ENCODE data around the gene LDLRAD3. TPM values are rescaled to one million over a fixed set of nuclear protein-coding genes. Genes with fewer than 3 reads are reported as not detected.

LDLRAD3 gene
- total and polyA plus RNA-seq, 5 donors, result 1.8 to 7.0 (median 3.5) TPM

GRCh38 chr11:36051235-36052144 is 107.6 kb downstream of the LDLRAD3 start:
- no peak overlapping the region for H3K27ac ChIP-seq (ENCODE audit: low read length)
- H3K4me1 ChIP-seq (ENCODE audit: control insufficient read depth, insufficient read depth, low read length), result no peaks in the 10 kb centered on the region
- 93% methylated on average over 8 of the region's 8 CpGs for WGBS
- intact Hi-C loops (cut with DNase I), result loop anchor here in 1 of 4 donors (10.0 kb wide), 1 partner anchor 107 kb away; the partner anchor contains the start of gene LDLRAD3
- H3K9me3 ChIP-seq (ENCODE audit: control insufficient read depth, low read length), result no peaks in the 10 kb centered on the region
- H3K27me3 ChIP-seq (ENCODE audit: control insufficient read depth, insufficient read depth), result no peaks in the 10 kb centered on the region
- DNase-seq (no peak), ATAC-seq (no peak)
- no peak overlapping the region for H3K4me3 ChIP-seq (ENCODE audit: low read length)

- no peak overlapping the region for H3K27ac ChIP-seq (ENCODE audit: low read length)
Measured at GRCh38 chr11:36053281-36053680, 109.4 kb downstream of the LDLRAD3 start.

GRCh38 chr11:36053862-36054261 is 110.0 kb downstream of the LDLRAD3 start:
- intact Hi-C loops (cut with DNase I), result loop anchor here in 1 of 4 donors (10.0 kb wide), 1 partner anchor 109 kb away; the partner anchor contains the start of gene LDLRAD3
- H3K4me3 ChIP-seq (ENCODE audit: low read length), result no peak overlapping the region
- 77% methylated on average over 3 of the region's 3 CpGs for WGBS
- H3K4me1 ChIP-seq (ENCODE audit: control insufficient read depth, insufficient read depth, low read length), result no peaks in the 10 kb centered on the region
- no peaks in the 10 kb centered on the region for H3K9me3 ChIP-seq (ENCODE audit: control insufficient read depth, low read length)
- no peaks in the 10 kb centered on the region for H3K27me3 ChIP-seq (ENCODE audit: control insufficient read depth, insufficient read depth)
- no peak for ATAC-seq
- DNase-seq, result no peak
- no peak overlapping the region for H3K27ac ChIP-seq (ENCODE audit: low read length)

More at GRCh38 chr11:36053281-36053680, 109.4 kb downstream of the LDLRAD3 start:
- Histone ChIP-seq H3K9me3 (ENCODE audit: control insufficient read depth, low read length) (no peaks in the 10 kb centered on the region), H3K27me3 (ENCODE audit: control insufficient read depth, insufficient read depth) (no peaks in the 10 kb centered on the region), H3K4me3 (ENCODE audit: low read length) (no peak overlapping the region), H3K4me1 (ENCODE audit: control insufficient read depth, insufficient read depth, low read length) (no peaks in the 10 kb centered on the region)
- intact Hi-C loops (cut with DNase I), result loop anchor here in 1 of 4 donors (10.0 kb wide), 1 partner anchor 108 kb away; the partner anchor contains the start of gene LDLRAD3
- DNase-seq, result no peak
- no peak for ATAC-seq
- 97% methylated on average over 5 of the region's 5 CpGs for WGBS

- H3K4me3 ChIP-seq (ENCODE audit: low read length), result no peak overlapping the region
- H3K9me3 ChIP-seq (ENCODE audit: control insufficient read depth, low read length), result peaks cover 2% of the 10 kb centered on the region
- no peak for ATAC-seq
- no peak for DNase-seq
- H3K27ac ChIP-seq (ENCODE audit: low read length), result no peak overlapping the region
- WGBS, result 97% methylated on average over 1 of the region's 1 CpG
- intact Hi-C loops (cut with DNase I), result loop anchor here in 1 of 4 donors (10.0 kb wide), 1 partner anchor 110 kb away; the partner anchor contains the start of gene LDLRAD3
- no peaks in the 10 kb centered on the region for H3K27me3 ChIP-seq (ENCODE audit: control insufficient read depth, insufficient read depth)
- no peaks in the 10 kb centered on the region for H3K4me1 ChIP-seq (ENCODE audit: control insufficient read depth, insufficient read depth, low read length)
Measured at GRCh38 chr11:36054628-36055027, 110.8 kb downstream of the LDLRAD3 start.

- intact Hi-C loops (cut with DNase I), result loop anchor here in 1 of 4 donors (10.0 kb wide), 1 partner anchor 111 kb away; the partner anchor contains the start of gene LDLRAD3
- H3K27ac ChIP-seq (ENCODE audit: low read length), result no peak overlapping the region
- no peak overlapping the region for H3K4me3 ChIP-seq (ENCODE audit: low read length)
- ATAC-seq, result peak; percentile 27 to 35
- WGBS, result 94% methylated on average over 8 of the region's 8 CpGs
- H3K9me3 ChIP-seq (ENCODE audit: control insufficient read depth, low read length), result peaks cover 2% of the 10 kb centered on the region
- H3K27me3 ChIP-seq (ENCODE audit: control insufficient read depth, insufficient read depth), result no peaks in the 10 kb centered on the region
- no peaks in the 10 kb centered on the region for H3K4me1 ChIP-seq (ENCODE audit: control insufficient read depth, insufficient read depth, low read length)
- peak in 1 of 3 donors; percentile 42 for DNase-seq
Measured at GRCh38 chr11:36056160-36056751, 112.4 kb downstream of the LDLRAD3 start.

GRCh38 chr11:36057379-36058042 is 113.6 kb downstream of the LDLRAD3 start:
- 63% methylated on average over 9 of the region's 9 CpGs for WGBS
- H3K9me3 ChIP-seq (ENCODE audit: control insufficient read depth, low read length), result peaks cover 2% of the 10 kb centered on the region
- intact Hi-C loops (cut with DNase I), result loop anchor here in 1 of 4 donors (10.0 kb wide), 1 partner anchor 113 kb away; the partner anchor contains the start of gene LDLRAD3
- H3K4me1 ChIP-seq (ENCODE audit: control insufficient read depth, insufficient read depth, low read length), result no peaks in the 10 kb centered on the region
- peak; percentile 65 to 93 for ATAC-seq
- H3K27ac ChIP-seq (ENCODE audit: low read length), result peak overlapping the region; percentile 42
- H3K27me3 ChIP-seq (ENCODE audit: control insufficient read depth, insufficient read depth), result no peaks in the 10 kb centered on the region
- DNase-seq, result peak; percentile 62 to 66 (median 62)
- H3K4me3 ChIP-seq (ENCODE audit: low read length), result no peak overlapping the region

GRCh38 chr11:36059660-36060059 is 115.8 kb downstream of the LDLRAD3 start:
- no peak for ATAC-seq
- H3K4me3 ChIP-seq (ENCODE audit: low read length), result no peak overlapping the region
- intact Hi-C loops (cut with DNase I), result loop anchor here in 1 of 4 donors (10.0 kb wide), 1 partner anchor 115 kb away; the partner anchor contains the start of gene LDLRAD3
- no peak for DNase-seq
- no peaks in the 10 kb centered on the region for H3K4me1 ChIP-seq (ENCODE audit: control insufficient read depth, insufficient read depth, low read length)
- no peaks in the 10 kb centered on the region for H3K27me3 ChIP-seq (ENCODE audit: control insufficient read depth, insufficient read depth)
- H3K9me3 ChIP-seq (ENCODE audit: control insufficient read depth, low read length), result peaks cover 2% of the 10 kb centered on the region
- WGBS, result 97% methylated on average over 4 of the region's 4 CpGs
- H3K27ac ChIP-seq (ENCODE audit: low read length), result no peak overlapping the region

- ATAC-seq (no peak), DNase-seq (peak in 1 of 3 donors; percentile 32)
- WGBS, result 73% methylated on average over 7 of the region's 7 CpGs
- Histone ChIP-seq H3K27me3 (ENCODE audit: control insufficient read depth, insufficient read depth) (no peaks in the 10 kb centered on the region), H3K4me3 (ENCODE audit: low read length) (no peak overlapping the region), H3K9me3 (ENCODE audit: control insufficient read depth, low read length) (peaks cover 5% of the 10 kb centered on the region), H3K27ac (ENCODE audit: low read length) (no peak overlapping the region), H3K4me1 (ENCODE audit: control insufficient read depth, insufficient read depth, low read length) (no peaks in the 10 kb centered on the region)
- intact Hi-C loops (cut with DNase I), result no loop called here
Measured at GRCh38 chr11:36060926-36061325, 117.1 kb downstream of the LDLRAD3 start.

- intact Hi-C loops (cut with DNase I), result no loop called here
- WGBS, result 75% methylated on average over 2 of the region's 2 CpGs
- no peaks in the 10 kb centered on the region for H3K4me1 ChIP-seq (ENCODE audit: control insufficient read depth, insufficient read depth, low read length)
- peaks cover 5% of the 10 kb centered on the region for H3K9me3 ChIP-seq (ENCODE audit: control insufficient read depth, low read length)
- no peak for ATAC-seq
- no peak overlapping the region for H3K27ac ChIP-seq (ENCODE audit: low read length)
- H3K27me3 ChIP-seq (ENCODE audit: control insufficient read depth, insufficient read depth), result no peaks in the 10 kb centered on the region
- H3K4me3 ChIP-seq (ENCODE audit: low read length), result no peak overlapping the region
- DNase-seq, result no peak
Measured at GRCh38 chr11:36061471-36061870, 117.6 kb downstream of the LDLRAD3 start.

GRCh38 chr11:36062796-36063365 is 119.0 kb downstream of the LDLRAD3 start:
- Histone ChIP-seq H3K4me3 (ENCODE audit: low read length) (no peak overlapping the region), H3K4me1 (ENCODE audit: control insufficient read depth, insufficient read depth, low read length) (no peaks in the 10 kb centered on the region), H3K9me3 (ENCODE audit: control insufficient read depth, low read length) (peaks cover 7% of the 10 kb centered on the region), H3K27ac (ENCODE audit: low read length) (no peak overlapping the region), H3K27me3 (ENCODE audit: control insufficient read depth, insufficient read depth) (no peaks in the 10 kb centered on the region)
- DNase-seq (no peak), ATAC-seq (peak in 1 of 2 donors; percentile 83)
- intact Hi-C loops (cut with DNase I), result no loop called here
- WGBS, result 63% methylated on average over 3 of the region's 3 CpGs

All from right cardiac atrium (tissue), 5 donors.